ENCODE measurements around the gene UBE2E2.

Gene UBE2E2

GRCh38 chr3:23170291-23170690 lies 32.8 kb upstream of the UBE2E2 start:
- Histone ChIP-seq H3K4me2 (ENCODE audit: low read depth, low read length, poor library complexity, severe bottlenecking) (no peak overlapping the region), H3K9ac (ENCODE audit: low read depth, low read length, poor library complexity, severe bottlenecking) (no peak overlapping the region), H3K79me2 (ENCODE audit: insufficient read depth, low read length) (no peaks in the 10 kb centered on the region), H2AFZ (ENCODE audit: low read length) (no peak overlapping the region), H3F3A (ENCODE audit: low read depth) (no peaks in the 10 kb centered on the region), H3K27me3 (ENCODE audit: insufficient read depth, low read length, poor library complexity, severe bottlenecking) (no peaks in the 10 kb centered on the region), H3K9me2 (replicated peaks; ENCODE audit: low read depth, low read length) (no peaks in the 10 kb centered on the region), H3K4me3 (ENCODE audit: low read length, poor library complexity, severe bottlenecking) (no peak overlapping the region), H3K9me3 (ENCODE audit: insufficient read depth, low read depth, low read length) (no peaks in the 10 kb centered on the region), H4K20me1 (ENCODE audit: insufficient read depth, low read length, poor library complexity, severe bottlenecking) (no peaks in the 10 kb centered on the region), H3K4me1 (ENCODE audit: insufficient read depth, low read length, poor library complexity, severe bottlenecking) (peaks cover 6% of the 10 kb centered on the region), H3K36me3 (ENCODE audit: insufficient read depth, low read length) (no peaks in the 10 kb centered on the region)
- TF ChIP-seq CTCF (conservative IDR thresholded peaks at IDR 0.05; ENCODE audit: low read length): no peak
- TF ChIP-seq EZH2phosphoT487 (IDR thresholded peaks at IDR 0.05; ENCODE audit: borderline replicate concordance): no peak

GRCh38 chr3:23172059-23172458 lies 31.1 kb upstream of the UBE2E2 start:
- no peak overlapping the region for H3K4me2 ChIP-seq (ENCODE audit: low read depth, low read length, poor library complexity, severe bottlenecking)
- H3K9me3 ChIP-seq (ENCODE audit: insufficient read depth, low read depth, low read length): no peaks in the 10 kb centered on the region
- H3F3A ChIP-seq (ENCODE audit: low read depth): no peaks in the 10 kb centered on the region
- no peaks in the 10 kb centered on the region for H3K79me2 ChIP-seq (ENCODE audit: insufficient read depth, low read length)
- H3K4me1 ChIP-seq (ENCODE audit: insufficient read depth, low read length, poor library complexity, severe bottlenecking): no peaks in the 10 kb centered on the region
- H3K4me3 ChIP-seq (ENCODE audit: low read length, poor library complexity, severe bottlenecking): no peak overlapping the region
- TF ChIP-seq EZH2phosphoT487 (IDR thresholded peaks at IDR 0.05; ENCODE audit: borderline replicate concordance): no peak
- no peak for TF ChIP-seq CTCF (conservative IDR thresholded peaks at IDR 0.05; ENCODE audit: low read length)
- no peaks in the 10 kb centered on the region for H4K20me1 ChIP-seq (ENCODE audit: insufficient read depth, low read length, poor library complexity, severe bottlenecking)
- no peaks in the 10 kb centered on the region for H3K27me3 ChIP-seq (ENCODE audit: insufficient read depth, low read length, poor library complexity, severe bottlenecking)
- no peak overlapping the region for H2AFZ ChIP-seq (ENCODE audit: low read length)
- H3K9me2 ChIP-seq (replicated peaks; ENCODE audit: low read depth, low read length): no peaks in the 10 kb centered on the region
- no peak overlapping the region for H3K9ac ChIP-seq (ENCODE audit: low read depth, low read length, poor library complexity, severe bottlenecking)
- H3K36me3 ChIP-seq (ENCODE audit: insufficient read depth, low read length): no peaks in the 10 kb centered on the region

GRCh38 chr3:23174426-23175039 lies 28.6 kb upstream of the UBE2E2 start:
- Histone ChIP-seq H4K20me1 (ENCODE audit: insufficient read depth, low read length, poor library complexity, severe bottlenecking) (no peaks in the 10 kb centered on the region), H3K9me3 (ENCODE audit: insufficient read depth, low read depth, low read length) (no peaks in the 10 kb centered on the region), H3K4me2 (ENCODE audit: low read depth, low read length, poor library complexity, severe bottlenecking) (no peak overlapping the region), H3K79me2 (ENCODE audit: insufficient read depth, low read length) (no peaks in the 10 kb centered on the region), H3K9me2 (replicated peaks; ENCODE audit: low read depth, low read length) (no peaks in the 10 kb centered on the region), H2AFZ (ENCODE audit: low read length) (no peak overlapping the region), H3K4me1 (ENCODE audit: insufficient read depth, low read length, poor library complexity, severe bottlenecking) (no peaks in the 10 kb centered on the region), H3K36me3 (ENCODE audit: insufficient read depth, low read length) (no peaks in the 10 kb centered on the region), H3F3A (ENCODE audit: low read depth) (no peaks in the 10 kb centered on the region), H3K4me3 (ENCODE audit: low read length, poor library complexity, severe bottlenecking) (no peak overlapping the region), H3K9ac (ENCODE audit: low read depth, low read length, poor library complexity, severe bottlenecking) (no peak overlapping the region), H3K27me3 (ENCODE audit: insufficient read depth, low read length, poor library complexity, severe bottlenecking) (no peaks in the 10 kb centered on the region)
- TF ChIP-seq CTCF (conservative IDR thresholded peaks at IDR 0.05; ENCODE audit: low read length): no peak
- TF ChIP-seq EZH2phosphoT487 (IDR thresholded peaks at IDR 0.05; ENCODE audit: borderline replicate concordance): no peak
